CD4-positive, alpha-beta T cell treated with Interleukin-4 for 4 hours (primary cell): ENCODE measurements around the gene KRT3.
"Not testable (repeated sequence)": the region's sequence is repeated elsewhere in the genome, so short reads cannot be mapped to it uniquely, and the experiment has no call there.

ENCODE experiments used
- DNase-seq: peaks from one replicate; pipeline ENCODE4 v3.0.0-alpha.2; 2020

The KRT3 gene

DNA sequence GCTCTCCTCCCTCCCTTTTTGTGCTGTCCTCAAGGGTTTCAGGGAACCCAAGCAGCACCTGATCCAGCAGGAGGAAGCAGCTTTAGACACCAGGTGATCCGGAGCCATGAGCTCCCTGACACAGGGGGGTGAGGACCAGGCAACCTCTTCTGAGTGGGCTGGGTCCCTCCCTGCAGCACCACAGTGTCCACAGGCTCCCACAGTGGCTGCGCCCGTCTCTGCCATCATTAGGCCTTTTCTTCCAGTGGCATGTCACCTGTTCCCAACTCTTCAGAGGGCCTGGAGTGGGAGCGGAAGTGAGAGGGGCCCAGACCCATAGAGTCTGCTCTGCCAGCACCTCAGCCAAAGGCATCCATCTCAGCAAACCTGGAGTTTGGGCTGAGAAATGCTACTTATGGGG, 18.4 kb downstream of the KRT3 start:
- DNase-seq, result no peak

DNA sequence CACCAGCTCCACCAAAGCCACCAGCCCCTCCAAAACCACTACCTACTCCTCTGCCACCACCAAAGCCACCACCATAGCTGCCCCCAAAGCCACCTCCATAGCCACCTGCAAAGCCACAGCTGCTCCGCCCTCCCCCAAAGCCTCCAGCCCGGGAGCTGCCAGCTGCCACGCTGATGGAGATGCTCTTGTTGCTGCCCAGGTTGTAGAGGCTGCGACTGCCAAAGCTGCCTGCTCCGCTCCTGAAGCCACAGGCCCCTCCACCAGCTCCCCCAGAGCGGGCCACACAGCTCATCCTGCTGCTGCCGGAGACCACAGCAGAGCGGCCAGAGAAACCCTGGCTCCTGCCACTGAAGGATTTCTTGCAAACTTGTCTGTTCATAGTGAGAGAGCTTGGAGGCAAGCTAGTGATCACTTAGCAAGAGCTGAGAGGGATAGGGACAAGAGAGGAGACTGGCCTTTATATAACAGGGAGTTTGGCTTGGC, 19.0 kb downstream of the KRT3 start, which contains the start of gene KRT76:
Gene KRT76 (minus strand): TSS at position 433 of the 483 bp plus-strand sequence. CDS start 54 bp downstream, at position 379.
- no peak for DNase-seq

DNA sequence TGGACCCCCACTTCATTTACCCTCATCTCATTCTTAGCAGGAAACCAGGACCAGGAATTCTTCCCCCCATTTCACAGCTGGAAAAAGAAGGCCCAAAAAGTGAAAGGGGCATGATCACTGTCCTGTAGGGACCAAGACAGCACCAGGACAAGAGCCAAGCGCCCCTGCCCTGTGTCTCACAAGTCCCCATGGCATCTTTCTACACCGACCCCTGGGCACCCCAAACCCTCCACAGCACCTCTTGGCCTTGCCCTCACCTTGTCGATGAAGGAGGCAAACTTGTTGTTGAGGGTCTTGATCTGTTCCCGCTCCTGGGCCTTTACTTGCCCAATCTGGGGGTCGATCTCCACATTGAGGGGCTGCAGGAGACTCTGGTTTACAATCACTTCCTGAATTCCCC, 19.5 kb downstream of the KRT3 start:
- no peak for DNase-seq

DNA sequence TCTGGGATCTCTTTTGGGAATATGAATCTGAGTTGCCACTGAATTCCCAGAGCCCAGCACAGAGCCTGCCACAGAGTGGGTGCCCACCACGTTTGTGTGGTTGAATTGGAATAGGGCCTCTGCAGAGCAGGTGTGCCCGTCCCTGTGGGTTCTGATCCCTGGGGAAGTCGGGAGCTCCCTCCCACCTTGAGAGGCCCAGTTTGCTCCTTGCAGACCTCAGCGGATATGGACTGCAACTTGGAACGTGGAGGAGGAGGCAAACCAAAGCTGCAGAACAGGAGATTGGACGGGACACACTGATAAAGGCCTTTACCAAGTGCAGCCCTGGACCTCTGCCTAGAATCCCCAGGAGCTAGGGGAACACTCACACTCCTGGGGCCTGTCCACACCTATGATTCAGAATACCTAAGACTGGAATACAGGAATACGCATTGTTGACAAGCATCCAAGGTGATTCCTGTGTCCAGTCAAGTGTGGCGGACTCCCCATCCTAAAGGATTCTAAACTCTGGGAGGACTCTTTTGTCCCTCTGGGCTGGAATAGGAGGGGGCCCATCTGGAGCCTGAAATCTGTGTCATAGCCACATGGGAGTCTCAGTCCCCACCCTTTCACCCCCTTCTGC, 21.2 kb downstream of the KRT3 start:
- no peak for DNase-seq

DNA sequence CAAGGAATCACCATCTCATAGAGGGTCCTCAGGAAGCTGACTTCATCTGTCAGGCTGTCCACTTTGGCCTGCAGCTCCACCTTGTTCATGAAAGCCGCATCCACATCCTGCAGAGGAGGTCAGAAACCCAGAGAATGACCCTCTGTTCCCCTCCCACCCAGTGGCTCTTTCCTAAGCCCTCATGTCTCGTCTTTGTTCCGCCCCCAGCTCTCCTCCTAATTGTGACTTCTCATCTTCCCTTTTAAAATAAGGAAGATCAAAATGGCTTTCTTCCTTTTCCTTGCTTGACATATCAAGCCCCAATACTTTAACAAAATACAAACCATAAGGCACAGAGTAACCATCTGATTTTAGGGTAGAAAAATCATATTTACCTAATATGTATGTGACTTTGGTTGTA, 23.1 kb downstream of the KRT3 start:
- no peak for DNase-seq

DNA sequence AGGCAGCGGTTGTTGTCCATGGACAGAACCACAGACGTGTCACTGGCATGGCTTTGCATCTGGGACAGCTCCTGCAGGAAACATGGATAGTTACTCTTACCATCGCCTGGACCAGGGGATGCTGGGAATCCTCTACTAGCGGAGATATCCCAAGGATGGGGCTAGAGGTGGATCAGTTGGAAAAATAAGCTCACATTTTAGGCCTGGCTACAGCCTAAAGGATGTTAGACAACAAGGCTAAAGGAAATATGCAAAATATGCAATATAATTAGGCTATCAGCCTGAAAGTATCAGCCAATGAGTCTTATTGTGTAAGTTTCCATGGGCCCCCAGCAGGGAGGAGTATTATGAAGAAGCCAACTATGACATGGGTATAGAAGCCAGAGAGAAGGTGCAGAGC, 23.7 kb downstream of the KRT3 start:
- no peak for DNase-seq

DNA sequence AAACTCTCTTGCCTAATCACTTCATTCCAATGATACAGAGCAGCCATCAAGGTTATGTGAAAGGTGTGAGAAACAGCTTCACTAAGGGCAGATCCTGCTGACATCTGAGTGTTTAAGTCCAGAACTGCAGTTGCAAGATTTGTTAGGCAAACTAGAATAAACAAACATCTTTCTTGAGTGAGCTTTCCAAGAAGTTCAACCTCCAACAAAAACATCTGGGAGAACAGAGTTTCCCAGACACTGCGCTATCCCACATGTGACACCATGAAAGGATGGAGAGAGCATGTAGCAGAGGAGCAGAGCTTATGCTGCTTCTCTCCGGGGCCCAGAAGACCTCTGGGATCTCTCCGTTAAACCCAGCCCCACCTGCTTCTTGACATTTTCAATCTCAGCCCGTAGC, 24.4 kb downstream of the KRT3 start:
- no peak for DNase-seq

DNA sequence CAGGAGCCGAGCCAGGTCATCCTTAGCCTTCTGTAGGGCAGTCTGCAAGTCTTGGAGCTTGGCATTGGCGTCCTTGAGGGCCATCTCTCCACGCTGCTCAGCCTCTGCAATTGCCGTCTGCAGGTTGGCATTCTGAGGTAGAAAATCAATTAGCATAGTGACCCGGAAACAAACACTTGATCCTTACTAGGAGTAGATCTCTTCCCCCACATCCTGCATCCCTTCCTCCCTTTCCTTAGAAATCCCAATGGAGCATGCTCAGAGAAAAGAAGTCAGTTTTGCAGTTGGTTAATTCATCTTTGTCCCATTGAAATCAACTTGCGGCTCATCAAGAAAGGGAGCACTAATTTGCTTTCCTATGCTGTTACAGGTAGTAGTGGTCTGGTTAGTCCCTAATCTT, 24.8 kb downstream of the KRT3 start:
- DNase-seq, result no peak

DNA sequence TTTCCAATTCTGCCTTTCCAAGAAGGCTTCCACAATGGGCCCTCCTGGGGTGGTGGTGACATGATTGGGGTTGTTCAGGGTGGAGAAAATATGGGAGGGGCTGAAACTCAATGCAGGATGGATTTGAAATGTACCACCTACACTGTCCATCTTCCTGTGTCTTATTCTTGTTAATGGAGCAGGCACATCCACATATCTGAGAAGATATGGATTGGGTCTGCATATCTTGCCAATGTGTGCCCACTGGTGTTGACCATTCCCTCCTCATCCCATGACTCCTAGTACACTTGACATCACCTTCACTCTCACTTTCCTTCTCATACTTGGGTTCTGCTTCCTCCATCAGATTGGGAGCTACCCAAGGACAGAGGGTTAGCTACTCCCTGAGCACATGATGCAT, 26.0 kb downstream of the KRT3 start:
- DNase-seq, result no peak

DNA sequence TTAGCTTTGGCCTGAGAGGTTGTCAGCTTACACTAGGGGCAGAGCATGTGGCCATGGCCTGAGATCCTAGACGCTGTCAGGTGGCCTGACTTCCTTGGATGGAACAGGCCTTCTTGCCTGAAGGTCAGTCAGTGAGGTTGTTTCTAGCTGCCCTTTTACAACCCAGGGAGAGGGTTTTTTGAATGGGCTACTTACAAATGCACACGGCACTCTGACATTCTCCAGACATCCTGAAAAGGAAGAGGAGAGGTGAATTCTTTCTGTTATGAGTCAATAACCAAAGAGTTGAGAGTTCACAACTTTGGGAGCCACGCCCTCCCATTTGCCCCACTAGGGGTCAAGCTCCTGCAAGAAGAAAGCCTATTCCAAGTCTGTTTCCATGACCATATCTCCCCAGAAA, 26.6 kb downstream of the KRT3 start:
- DNase-seq, result no peak

DNA sequence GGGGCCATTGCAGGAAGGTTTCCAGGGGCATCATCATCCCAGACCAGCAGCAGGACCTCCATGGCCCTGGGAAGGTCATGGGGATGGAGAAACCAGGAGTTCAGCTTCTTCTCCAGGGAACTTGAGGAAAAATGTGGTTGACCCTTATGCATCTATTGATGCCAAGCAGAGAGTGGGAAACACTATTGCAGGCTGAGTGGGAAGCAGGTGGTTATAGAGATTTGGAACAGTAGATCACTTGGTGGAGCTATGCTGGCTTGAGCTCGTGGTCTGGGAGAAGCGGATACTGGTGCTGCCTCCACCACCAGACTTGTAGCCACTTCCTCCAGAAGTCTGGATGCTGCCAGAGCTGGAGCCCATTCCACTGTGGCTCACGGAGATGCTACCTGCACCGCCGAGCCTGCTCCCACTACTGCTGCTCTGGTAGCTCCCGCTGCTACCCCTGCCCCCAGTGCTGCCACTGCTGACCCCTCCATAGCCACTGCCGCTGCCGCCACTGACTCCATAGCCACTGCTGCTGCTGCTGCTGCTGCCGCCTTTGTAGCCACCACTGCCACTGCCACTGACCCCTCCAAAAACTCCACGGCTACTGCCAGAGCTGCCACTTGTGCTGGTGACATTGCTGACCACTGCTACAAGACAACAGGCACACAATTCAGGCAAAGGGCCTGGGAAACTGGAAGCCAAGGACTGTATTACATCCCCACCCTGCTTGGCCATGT, 27.3 kb downstream of the KRT3 start:
- no peak for DNase-seq

DNA sequence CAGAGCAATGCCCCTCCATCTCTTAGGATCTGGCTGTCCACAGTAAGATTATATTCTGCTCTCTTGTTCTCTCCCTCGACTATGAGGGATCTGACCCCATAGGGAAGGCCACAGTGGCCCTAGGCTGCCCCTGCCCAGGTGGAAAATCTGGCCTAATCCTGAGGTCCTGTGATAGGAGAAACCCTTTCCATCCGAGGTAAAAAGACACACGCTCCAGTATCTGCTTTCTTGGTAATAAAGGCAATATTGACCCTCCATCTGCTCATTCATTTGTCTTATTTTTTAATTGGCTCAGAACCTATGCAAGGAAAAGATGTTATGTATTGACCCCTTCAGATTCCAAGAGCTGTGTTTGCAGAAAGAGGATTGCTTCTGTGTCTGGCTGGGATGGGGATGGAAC, 28.5 kb downstream of the KRT3 start:
- DNase-seq, result no peak

DNA sequence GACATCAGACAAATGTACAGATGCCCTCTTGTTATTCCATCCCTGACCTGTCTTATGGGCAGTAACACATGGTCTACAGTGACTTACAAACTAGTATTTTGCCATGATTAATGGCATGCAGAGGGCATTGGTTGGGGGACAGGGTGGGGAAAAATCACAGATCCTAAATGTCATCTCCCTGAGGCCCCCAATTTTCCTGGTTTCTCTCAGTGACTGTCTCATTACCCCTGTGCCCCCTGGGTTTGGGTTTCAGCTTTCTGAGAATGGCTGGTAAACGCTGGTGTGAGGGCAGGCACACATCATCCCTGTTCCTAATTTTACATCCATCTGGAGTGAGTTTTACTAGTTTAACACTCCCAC, 28.9 kb downstream of the KRT3 start:
- DNase-seq, result no peak

DNA sequence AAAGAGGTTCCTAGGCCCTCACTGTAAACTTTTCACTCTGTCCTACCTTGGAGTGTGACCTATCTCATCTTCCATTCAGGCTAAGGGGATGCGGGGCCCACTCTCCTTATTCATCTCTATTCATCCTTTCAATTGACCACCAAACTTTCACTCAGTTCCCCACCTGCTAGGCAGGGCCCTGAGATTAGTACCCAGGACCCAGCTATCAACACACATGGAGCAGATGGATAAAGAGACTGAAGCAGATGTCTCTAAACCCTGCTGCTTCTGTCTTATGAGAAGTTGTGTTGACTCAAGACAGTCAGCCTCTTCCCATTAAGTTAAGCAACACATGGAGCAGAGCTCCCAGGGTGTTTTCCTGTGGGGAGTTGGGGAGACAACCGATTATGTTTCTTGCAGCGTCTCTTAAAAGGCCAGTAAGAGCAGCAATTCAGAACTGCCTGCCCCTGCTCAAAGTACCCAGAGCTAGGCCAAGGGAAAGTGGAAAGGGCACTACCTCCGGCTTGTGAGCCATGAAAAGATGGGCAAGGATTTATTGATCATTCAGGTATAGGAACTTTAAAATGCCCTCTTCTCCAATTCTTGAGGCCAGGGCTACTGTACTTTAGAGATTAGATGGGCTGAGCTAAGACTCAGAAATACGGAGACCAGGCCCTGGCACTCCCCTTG, 29.4 kb downstream of the KRT3 start:
- no peak for DNase-seq

DNA sequence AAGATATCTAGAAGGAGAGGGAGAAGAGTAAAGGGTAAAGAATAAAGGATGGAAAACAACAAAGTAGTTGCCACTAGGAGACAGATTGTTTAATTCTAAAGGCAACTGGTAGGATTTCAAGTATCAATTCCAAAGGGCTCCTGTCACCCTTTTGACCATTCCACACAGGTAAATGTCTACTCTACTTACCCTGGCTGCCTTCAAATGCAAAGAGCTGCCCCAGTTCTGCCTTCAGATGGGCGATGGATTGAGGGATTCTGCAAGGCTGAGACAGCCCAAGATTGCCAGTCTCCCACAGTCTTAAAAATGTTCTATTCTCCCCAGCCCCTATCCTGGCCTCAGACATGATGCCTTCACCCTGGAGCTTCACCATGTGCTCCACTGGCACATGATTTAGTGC, 30.2 kb downstream of the KRT3 start:
- no peak for DNase-seq

DNA sequence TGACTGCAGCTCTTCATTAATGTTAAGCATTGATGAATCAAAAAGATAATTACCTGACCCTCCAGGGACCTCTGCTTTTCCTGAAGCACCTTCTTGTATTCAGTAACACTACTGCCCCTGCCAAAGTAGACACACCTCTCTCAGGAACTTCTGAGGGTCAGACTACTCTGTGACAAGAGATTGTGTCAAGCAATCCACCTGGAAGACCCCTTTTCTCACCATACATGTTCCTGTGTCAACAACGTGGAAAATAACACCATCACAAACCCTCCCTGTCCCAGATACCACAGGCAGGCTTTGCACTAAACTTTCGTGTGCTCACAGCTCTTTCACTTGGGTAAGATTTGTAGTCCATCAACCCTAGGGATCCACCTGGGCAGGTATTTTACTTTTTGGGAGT, 31.9 kb downstream of the KRT3 start:
- no peak for DNase-seq

DNA sequence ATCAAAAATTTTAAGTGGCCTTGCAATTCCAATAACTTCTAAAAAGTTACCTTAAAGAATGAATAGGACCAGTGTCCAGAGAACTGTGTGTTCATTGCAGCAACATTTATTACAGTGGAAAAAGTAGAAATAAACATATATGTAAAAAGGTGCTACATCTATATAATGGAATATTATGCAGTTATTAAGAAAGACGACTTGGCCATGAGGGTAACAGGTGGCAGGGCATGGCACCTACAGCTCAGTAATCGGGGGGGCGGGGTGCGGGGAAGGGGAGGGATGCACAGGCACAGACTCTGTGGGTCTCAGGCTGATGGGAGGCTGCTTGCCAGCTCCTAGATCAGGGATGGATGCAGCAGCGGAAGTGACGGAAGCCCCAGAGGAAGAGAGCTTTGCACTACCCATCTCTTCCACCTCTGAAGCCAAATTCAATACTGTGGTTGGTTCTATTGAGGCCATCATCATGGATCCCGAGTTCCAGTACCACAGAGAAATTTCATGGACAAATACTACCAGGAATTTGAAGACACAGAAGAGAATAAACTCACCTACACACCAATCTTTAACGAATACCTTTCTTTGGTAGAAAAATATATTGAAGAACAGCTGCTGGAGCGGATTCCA, 32.8 kb downstream of the KRT3 start:
- no peak for DNase-seq

DNA sequence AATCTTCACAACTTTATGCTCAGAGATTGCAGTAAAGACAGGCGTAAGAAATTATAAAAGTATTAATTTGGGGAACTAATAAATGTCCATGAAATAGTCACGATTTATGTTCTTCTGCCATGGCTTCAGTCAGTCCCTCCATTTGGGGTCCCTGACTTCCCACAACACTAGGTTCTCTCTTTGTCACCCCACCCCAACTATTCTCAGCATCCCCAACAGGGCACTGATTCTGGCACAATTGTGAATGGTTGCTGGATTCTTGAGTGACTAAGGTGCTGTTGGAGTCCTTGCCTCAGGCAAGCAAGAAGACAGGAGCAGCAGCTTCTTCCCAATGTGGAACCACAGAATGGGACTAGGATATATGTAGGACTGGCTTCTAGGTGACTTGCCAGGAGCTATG, 34.1 kb downstream of the KRT3 start:
- DNase-seq, result no peak

DNA sequence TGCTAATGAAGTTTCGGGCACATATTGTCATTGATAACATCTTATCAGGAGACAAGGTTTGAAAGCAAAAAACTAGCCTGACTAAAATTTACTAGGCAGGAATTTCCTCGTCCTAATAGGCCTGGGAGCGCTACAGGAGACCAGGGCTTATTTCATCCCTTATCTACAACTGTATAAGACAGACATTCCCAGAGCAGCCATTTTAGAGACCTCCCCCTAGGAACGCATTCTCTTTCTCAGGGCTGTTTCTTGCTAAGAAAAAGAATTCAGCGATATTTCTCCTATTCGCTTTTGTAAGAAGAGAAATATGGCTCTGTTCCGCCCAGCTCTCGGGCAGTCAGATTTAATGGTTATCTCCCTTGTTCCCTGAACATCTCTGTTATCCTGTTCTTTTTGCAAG, 34.7 kb downstream of the KRT3 start:
- DNase-seq, result not testable (repeated sequence)

DNA sequence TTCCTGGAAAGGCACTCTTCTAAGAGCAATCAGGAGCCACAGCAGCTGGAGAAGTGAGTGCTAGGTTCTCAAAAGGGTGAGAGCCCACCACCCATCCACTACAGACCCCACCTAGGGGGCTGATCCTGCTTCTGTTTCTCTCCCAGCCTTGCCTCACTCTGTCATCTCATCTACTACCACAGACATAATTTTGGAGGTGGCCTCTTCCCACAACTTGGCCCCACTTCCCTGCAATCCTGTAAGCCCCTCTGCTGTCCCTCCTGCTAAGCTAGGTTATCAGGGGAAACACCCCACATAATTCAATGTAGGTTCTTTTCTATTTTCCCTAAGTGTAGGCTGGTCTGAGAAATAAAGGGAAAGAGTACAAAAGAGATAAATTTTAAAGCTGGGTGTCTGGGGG, 35.3 kb downstream of the KRT3 start:
- no peak for DNase-seq

DNA sequence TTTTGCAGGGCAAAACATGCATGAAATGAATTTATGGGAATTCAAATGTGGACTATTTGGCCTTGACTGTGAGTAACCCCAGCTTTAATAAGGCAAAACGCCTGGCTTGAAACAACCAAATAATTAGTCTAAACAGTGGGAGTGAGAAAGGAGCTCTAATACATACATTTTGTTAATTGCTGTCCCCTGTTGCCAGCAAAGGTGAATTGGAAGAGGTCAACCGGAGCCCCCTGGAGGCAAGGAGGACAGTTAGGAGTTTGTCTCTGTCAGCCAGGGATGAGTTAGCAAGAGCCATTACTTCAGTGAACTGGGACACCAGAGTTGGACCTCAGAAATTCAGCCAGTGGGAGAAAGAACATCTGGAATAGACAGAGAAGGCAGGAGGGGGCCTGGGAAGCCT, 36.2 kb downstream of the KRT3 start:
- DNase-seq, result no peak

DNA sequence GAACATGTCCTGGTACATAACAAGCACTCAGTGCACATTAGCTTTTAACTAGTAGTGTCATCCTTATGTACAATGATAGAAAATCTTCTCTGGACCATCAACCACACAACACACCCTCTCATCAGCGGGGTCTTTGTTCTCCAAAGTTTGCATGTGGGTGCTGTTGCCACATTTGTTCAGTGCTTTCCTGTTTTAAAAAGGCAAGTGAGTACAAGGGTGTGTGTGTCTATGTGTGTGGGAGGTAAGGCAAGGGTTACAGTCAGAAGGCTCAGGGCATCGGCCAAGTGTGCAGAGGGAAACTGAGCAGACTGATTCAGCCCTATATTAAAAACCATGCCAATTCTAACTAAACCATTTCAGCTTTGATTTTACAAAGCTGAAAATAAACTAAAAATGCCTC, 36.7 kb downstream of the KRT3 start:
- DNase-seq, result no peak

DNA sequence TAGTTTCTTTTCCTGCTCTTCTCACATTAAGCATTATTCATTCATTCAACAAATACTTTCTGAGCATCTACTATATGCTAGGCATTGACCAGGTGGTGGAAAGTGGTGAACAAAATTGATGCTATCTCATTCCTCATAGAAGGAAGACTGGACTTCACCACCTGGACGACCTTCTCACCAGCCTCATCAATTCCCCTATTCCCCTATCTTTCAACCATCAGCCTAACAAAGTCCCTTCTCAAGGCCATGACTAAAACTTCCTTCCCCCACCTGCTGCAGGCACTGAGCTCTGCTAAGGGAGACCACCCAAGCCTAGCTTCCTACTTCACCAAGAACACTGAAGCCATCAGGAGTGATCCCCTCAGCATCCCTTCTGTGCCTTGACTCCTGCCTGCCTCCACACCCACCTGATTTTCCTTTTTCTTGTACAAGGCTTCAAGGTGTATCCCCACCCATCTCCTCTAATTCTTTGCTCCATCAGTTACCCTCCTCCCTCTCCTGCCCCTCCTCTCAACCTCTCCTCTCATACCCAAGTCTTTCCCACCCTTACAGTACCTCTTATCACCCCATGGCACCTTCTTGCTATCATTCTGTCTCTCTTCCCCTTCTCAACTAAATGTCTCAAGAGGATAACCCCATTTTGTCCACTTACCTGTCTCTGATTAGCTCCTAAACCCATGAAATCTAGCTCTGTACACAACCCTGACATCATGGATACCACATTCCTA, 38.3 kb downstream of the KRT3 start:
- no peak for DNase-seq
